Testis (tissue), 2 donors: ENCODE results near the gene FXYD2.

Experiments
- CTCF ChIP-seq, 3 experiments: fragments of 450-650 bp in 2 of 3; fragments of 200-600 bp in 1 of 3; sonication (generic) in 1 of 3; IDR thresholded peaks; one replicate each; pipeline ENCODE4 v1.5.1; 2016 to 2019; ENCODE audit warnings: antibody characterized with exemption in 3 of 3, mild to moderate bottlenecking in 2 of 3, moderate library complexity in 1 of 3
- POLR2A ChIP-seq: fragments of 450-650 bp; IDR thresholded peaks from one replicate; pipeline ENCODE4 v1.6.1; 2017; ENCODE audit warnings: antibody characterized with exemption, mild to moderate bottlenecking, moderate library complexity

DNA sequence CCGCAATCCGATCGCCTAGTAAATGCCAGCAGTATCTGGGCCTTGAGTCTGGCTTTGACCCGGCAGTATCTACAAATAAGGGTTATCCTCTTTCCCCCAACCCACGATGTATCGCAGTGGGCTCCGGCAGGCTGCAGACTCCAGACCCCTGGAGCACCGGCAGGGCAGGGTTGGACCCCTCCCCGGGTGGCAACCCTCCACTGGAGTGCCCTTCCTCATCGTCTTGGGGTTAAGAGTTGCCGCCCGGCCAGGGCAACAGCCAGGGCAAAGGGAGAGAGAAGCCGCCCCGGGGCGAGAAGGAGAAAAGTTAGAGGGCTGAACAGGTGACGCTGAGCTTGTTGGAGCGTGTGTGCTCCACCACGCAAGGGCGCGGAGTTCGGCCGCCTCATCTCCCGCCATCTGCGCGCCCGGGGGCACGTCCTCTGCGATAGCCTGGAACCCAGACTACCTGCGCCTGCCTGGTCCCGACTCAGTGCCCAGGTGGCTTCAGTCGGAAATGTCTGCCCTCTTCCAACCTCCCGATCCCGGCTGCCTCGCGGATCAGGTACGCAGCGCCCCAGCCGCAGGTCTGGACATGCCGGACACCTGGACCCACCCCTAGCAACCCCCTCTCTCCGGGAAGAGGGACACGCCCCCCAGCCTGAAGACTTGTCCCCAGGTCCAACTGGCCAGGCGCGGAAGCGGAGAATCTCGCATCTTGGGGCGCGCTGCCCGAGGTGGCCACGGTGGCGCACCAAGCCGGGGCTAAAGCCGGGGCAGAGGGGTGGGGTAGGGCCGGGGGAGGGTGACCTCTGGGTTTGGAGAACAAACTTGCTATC is 28.7 kb downstream of the FXYD2 start:
- TF ChIP-seq CTCF (IDR thresholded peaks at IDR 0.05) (no peak), POLR2A (no peak)
